ENCODE data around the gene GID4. TPM values are rescaled to one million over a fixed set of nuclear protein-coding genes. Genes with fewer than 3 reads are reported as not detected.

Gene GID4
- 4.2 and 8.9 TPM in 2 replicates for total RNA-seq (ENCODE audit: low replicate concordance)

GRCh38 chr17:18038861-18039534 is at the start of gene GID4, which contains the start of gene ATPAF2:
TSS of gene GID4 (plus strand) at chr17:18039408. CDS start at chr17:18039465, 57 bp downstream.
TSS of gene ATPAF2 (minus strand) at chr17:18039168. CDS start at chr17:18039013, 155 bp downstream.

GRCh38 chr17:18087610-18088491 is 48.6 kb downstream of the GID4 start, which contains the start of gene DRG2:
TSS of gene DRG2 (plus strand) at chr17:18087948. CDS start at chr17:18088024, 76 bp downstream.

GRCh38 chr17:18108401-18109312 is 69.4 kb downstream of the GID4 start, which contains the start of gene MYO15A:
TSS of gene MYO15A (plus strand) at chr17:18108756. CDS start at chr17:18118801, 10,045 bp downstream.

Other genes with a start within 250 kb of the GID4 start
- gene SREBF1, start 202.4 kb upstream of the GID4 start, total RNA-seq (ENCODE audit: low replicate concordance), result 39.4 and 42.0 TPM in 2 replicates
- 26.7 and 30.3 TPM in 2 replicates for gene TOM1L2, start 67.0 kb upstream of the GID4 start, total RNA-seq (ENCODE audit: low replicate concordance)
- gene DRC3, start 66.5 kb upstream of the GID4 start, total RNA-seq (ENCODE audit: low replicate concordance), result 0.83 and 3.0 TPM in 2 replicates
- 15.8 and 16.5 TPM in 2 replicates for gene ATPAF2, start 240 bp upstream of the GID4 start, total RNA-seq (ENCODE audit: low replicate concordance)
- 31.0 and 35.0 TPM in 2 replicates for gene DRG2, start 48.5 kb downstream of the GID4 start, total RNA-seq (ENCODE audit: low replicate concordance)
- 0.53 and 1.6 TPM in 2 replicates for gene MYO15A, start 69.3 kb downstream of the GID4 start, total RNA-seq (ENCODE audit: low replicate concordance)
- gene ALKBH5, start 144.4 kb downstream of the GID4 start, total RNA-seq (ENCODE audit: low replicate concordance), result 99.0 and 115 TPM in 2 replicates
- gene LLGL1, start 186.2 kb downstream of the GID4 start, total RNA-seq (ENCODE audit: low replicate concordance), result 33.6 and 36.9 TPM in 2 replicates
- gene FLII, start 219.3 kb downstream of the GID4 start, total RNA-seq (ENCODE audit: low replicate concordance), result 357 and 597 TPM in 2 replicates
- gene MIEF2, start 221.3 kb downstream of the GID4 start, total RNA-seq (ENCODE audit: low replicate concordance), result 12.4 and 14.9 TPM in 2 replicates